Medulla oblongata (tissue), 1 donor: ENCODE measurements around the gene ROBO2.

ENCODE experiments used
- DNase-seq: peaks from one replicate; pipeline ENCODE4 v3.0.0-alpha.2; 2015; ENCODE audit errors: extremely low spot score

The ROBO2 gene

DNA sequence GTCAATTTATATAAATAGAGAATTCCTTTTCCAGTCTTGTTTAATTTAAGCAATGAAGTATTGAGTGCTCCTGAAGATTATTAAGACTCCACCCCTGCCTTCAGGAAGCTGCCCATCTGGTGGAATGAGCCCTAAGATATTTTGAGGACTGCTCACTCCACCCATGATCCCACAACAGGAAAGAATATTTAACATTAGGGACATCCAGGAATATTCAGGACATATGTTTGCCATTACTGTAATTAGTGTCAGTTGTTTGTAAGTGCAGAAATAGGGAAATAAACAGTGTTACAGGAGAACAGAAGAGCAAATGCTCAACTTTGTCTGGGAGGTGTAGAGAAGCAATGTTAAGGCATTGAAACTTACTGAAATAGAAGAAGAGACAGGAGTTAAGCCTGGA lies 375.0 kb downstream of the ROBO2 start:
- DNase-seq: no peak

DNA sequence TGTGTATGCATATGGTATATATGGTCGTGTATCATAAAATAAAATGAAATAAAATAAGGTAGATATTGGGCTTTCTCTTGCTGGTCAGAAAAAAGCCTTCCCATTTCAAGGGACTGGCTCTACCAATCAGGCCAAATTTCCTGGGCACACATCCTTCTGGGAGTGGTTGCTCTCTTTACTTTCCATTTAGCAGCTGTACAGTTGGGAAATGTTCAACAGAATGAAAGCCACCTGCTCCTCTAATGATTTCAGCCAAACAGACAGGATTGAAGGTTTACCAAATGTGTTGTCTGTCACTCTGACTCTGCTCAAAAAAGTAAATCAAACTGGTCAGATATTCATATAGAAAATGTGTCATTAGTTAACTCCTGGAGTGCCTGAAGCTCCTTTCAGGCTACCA lies 380.4 kb downstream of the ROBO2 start:
- no peak for DNase-seq

GRCh38 chr3:77421916-77422315 lies 382.0 kb downstream of the ROBO2 start:
- DNase-seq: no peak

- no peak for DNase-seq
Measured at GRCh38 chr3:77426531-77426930, 386.6 kb downstream of the ROBO2 start.

DNA sequence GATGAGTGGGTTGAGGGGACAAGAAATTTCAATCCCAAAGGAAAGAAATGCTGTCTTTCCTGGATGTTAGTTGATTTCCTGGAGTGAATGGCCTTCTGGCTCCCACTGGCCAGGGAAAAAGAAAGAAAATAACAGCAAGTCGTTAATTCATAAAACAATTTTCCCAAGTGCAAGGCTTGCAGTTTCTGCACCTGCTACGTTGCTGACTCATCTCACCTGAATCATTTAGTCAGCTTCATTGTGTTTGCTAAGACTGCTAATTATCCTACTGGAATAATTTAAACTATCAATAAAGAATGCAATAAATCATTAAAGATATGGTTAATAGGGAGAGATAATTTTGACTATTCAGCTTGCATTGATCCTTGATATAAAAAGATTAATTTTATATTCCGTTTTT lies 387.6 kb downstream of the ROBO2 start:
- DNase-seq: no peak

- DNase-seq: no peak
Measured at GRCh38 chr3:77436908-77437307, 397.0 kb downstream of the ROBO2 start.

GRCh38 chr3:77446084-77446483 lies 406.2 kb downstream of the ROBO2 start:
- no peak for DNase-seq

DNA sequence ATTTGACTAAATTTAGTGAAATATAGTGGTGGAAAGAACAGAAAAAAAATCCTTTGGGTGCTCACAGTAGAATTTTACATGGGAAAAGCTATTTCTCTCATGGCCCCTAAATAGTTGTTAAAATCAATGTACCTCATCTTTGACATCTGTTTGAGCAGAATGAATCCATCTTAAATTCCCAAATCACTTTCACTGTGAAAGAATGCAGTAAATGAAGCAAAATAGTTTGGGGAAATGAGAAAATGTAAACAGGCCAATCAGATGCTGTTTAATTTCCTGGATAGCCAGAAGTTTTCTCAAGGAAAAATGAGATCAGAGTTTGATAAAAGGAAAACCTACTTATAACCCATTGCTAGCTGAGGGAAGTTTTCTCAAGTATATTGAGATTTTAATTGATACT lies 406.9 kb downstream of the ROBO2 start:
- DNase-seq: no peak

- no peak for DNase-seq
Measured at GRCh38 chr3:77449459-77450350, 409.8 kb downstream of the ROBO2 start.

DNA sequence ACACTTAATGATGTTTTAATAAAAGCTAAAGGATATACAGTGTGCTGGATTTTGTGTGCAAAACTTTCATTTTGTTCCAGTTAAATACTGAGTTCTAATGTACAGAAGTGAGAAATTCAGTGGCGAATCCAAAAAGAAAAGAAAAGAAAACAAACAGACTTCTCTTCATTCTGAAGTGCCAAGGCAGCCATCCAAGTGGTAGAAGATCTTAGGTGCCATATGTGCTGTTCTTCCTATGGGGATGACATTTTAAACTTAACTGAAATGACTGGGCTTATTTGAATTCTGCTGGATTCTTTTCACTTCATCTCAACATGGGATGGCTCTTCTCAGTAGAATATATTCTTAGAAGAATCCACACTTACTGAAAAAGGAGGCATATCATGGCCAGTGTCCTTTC lies 416.5 kb downstream of the ROBO2 start:
- DNase-seq: no peak

GRCh38 chr3:77456906-77457305 lies 417.0 kb downstream of the ROBO2 start:
- no peak for DNase-seq

- DNase-seq: no peak
Measured at GRCh38 chr3:77459926-77460325, 420.0 kb downstream of the ROBO2 start.

GRCh38 chr3:77460326-77460725 lies 420.4 kb downstream of the ROBO2 start:
- no peak for DNase-seq

GRCh38 chr3:77462951-77463350 lies 423.1 kb downstream of the ROBO2 start:
- no peak for DNase-seq

DNA sequence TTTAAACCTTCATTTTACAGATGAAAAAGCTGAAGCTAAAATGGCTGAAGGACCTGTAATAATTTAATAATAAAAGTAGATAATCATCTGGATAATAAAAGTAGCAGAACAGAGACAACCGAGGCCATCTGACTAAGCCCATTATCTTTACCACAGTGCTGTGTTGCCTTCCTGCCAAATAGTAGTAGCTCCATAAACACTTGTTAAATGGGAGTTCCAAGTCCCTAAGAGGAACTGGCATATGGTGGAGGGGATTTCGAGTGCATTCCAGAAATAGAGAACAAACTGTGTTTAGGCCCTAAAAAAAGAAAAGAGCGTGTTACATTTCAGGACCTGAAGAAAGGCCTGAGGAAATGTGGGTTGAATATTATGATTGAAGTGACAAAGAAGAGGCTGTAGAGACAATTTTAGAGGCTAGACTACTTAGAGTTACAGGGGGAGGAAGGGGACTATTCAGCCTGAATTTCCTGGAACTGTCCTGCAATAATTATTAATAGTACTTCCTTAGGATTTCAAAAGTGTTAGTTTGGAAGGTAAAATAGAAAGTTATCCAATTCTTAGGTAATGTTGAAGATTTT lies 424.3 kb downstream of the ROBO2 start:
- DNase-seq: no peak

GRCh38 chr3:77466562-77467115 lies 426.7 kb downstream of the ROBO2 start:
- DNase-seq: no peak

GRCh38 chr3:77467702-77468625 lies 428.1 kb downstream of the ROBO2 start:
- peak; percentile 26 for DNase-seq

- peak; percentile 5 for DNase-seq
Measured at GRCh38 chr3:77468626-77469020, 428.7 kb downstream of the ROBO2 start.

- no peak for DNase-seq
Measured at GRCh38 chr3:77475507-77475906, 435.6 kb downstream of the ROBO2 start.

- DNase-seq: no peak
Measured at GRCh38 chr3:77479021-77479420, 439.1 kb downstream of the ROBO2 start.

GRCh38 chr3:77489216-77489615 lies 449.3 kb downstream of the ROBO2 start:
- DNase-seq: no peak

- DNase-seq: no peak
Measured at GRCh38 chr3:77491961-77492360, 452.1 kb downstream of the ROBO2 start.
